Transverse colon (tissue), 3 donors: Measurements from ENCODE around the gene GARNL3.

Experiments used
- CTCF ChIP-seq, 5 experiments: fragments of 200-600 bp in 3 of 5; fragments of 450-650 bp in 2 of 5; sonication (generic) in 3 of 5; IDR thresholded peaks; 1 replicate in 2 of 5; 2 replicates in 3 of 5; pipeline ENCODE4 v1.5.1; 2016 to 2017; ENCODE audit warnings: antibody characterized with exemption in 5 of 5, inconsistent platforms in 3 of 5, mild to moderate bottlenecking in 2 of 5, moderate library complexity in 1 of 5
- EP300 ChIP-seq: sonication (generic); formaldehyde crosslinking; IDR thresholded peaks from one replicate; pipeline ENCODE4 v1.6.1; 2017; ENCODE audit warnings: antibody characterized with exemption, low read depth
- POLR2A ChIP-seq: fragments of 450-650 bp; IDR thresholded peaks from one replicate; pipeline ENCODE4 v1.6.1; 2016; ENCODE audit warnings: antibody characterized with exemption, mild to moderate bottlenecking, moderate library complexity

- TF ChIP-seq CTCF (IDR thresholded peaks at IDR 0.05) = no peak
- no peak for TF ChIP-seq POLR2A
- no peak for TF ChIP-seq EP300
Observed at GRCh38 chr9:127241354-127241753, 23.2 kb upstream of the GARNL3 start.
